HG02884 (cell line): Measurements from ENCODE around the gene WEE2.
A peak's percentile ranks its signal among the peaks of the same experiment; 100 is the strongest.
"Not testable (repeated sequence)": the region's sequence is repeated elsewhere in the genome, so short reads cannot be mapped to it uniquely, and the experiment has no call there.

ENCODE experiments used
- ATAC-seq: cut with Tn5 transposase; IDR thresholded peaks from one replicate; pipeline ENCODE4 v1.9.1; 2021; ENCODE audit warnings: mild to moderate bottlenecking, moderate library complexity; ENCODE audit not compliant: unreplicated experiment

Gene WEE2

GRCh38 chr7:141712603-141713255 is 4.6 kb downstream of the WEE2 start:
- no peak for ATAC-seq

GRCh38 chr7:141713890-141714289 is 5.7 kb downstream of the WEE2 start:
- no peak for ATAC-seq

- no peak for ATAC-seq
Observed at GRCh38 chr7:141714571-141714970, 6.4 kb downstream of the WEE2 start.

DNA sequence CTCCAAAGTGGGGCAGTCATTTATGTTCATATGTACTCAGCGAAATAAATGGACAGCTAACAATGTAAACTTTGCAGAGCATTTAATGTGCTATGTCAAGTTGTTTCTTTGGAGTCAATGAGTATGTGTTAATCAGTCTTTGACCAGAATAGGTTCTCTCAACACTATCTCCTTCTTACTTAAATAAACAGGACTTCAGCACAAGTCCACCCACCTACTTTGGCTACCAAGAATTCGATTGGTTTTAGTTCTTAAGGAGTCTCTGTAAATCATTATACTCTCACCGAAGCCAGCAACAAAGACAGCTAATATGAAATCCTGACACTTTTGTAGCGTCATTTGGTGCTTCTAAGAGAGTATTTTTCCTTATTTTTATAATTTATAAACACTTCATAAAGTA is 6.9 kb downstream of the WEE2 start:
- no peak for ATAC-seq

DNA sequence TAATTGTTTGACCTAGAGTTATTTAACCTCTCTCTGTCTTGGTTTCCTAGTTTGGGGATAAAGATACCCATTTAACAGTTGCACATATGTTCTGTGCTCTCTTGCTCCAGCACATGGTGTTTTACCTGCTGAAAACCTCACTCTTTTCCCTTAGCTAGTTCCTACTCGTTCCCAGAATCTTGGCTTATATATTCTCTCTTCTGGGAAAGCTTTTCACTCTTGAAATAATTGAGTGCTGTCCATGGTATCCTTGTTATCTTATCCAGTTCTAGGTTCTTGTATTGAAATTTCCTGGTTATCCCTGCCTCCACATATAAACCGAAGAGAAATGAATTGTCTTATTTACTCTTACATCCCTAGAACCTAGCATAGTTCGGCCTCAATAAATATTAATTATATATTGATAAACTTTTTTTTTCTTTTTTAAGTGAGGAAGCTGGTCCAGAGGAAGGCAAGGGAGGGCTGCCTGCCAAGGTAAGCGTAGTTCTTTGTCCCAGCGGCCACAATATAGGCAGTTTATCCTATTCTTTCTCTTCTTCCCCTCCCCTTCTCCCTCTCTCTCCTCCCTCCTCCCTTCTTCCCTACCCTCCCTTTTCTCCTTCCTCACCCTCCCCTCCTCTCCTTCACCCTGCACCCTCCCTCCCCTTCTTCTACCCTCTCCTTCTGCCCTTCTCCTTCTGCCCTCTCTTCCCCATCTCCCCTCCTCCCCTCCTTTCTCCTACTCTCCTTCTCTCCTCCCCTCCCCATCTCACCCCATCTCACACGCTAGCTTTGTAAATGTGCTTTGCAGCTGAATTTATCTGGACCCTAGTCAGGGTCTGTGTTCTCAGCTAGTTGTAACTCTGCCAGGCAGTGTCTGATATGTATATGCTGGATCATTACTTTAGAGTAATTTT is 7.9 kb downstream of the WEE2 start:
- ATAC-seq: no peak

DNA sequence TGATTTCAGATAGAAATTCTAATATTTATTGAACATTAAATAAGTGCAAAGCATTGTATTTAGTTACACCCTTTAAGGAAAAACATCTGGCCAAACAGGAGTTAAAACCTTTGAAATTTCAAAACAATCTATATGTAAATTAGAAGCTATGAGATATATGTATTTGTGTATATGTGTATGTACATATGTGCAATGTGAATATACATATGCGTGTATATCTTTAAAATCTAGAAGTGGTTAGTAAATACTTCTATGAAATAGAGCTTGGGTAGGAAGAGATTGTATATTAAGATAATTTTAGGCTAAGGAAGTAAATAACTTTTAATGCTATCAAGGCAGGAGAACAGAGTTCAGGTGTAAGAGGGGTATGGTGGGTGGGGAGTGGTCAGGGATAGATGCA is 9.3 kb downstream of the WEE2 start:
- no peak for ATAC-seq

GRCh38 chr7:141722529-141722928 is 14.4 kb downstream of the WEE2 start:
- no peak for ATAC-seq

- ATAC-seq: no peak
Observed at GRCh38 chr7:141729020-141729419, 20.9 kb downstream of the WEE2 start.

DNA sequence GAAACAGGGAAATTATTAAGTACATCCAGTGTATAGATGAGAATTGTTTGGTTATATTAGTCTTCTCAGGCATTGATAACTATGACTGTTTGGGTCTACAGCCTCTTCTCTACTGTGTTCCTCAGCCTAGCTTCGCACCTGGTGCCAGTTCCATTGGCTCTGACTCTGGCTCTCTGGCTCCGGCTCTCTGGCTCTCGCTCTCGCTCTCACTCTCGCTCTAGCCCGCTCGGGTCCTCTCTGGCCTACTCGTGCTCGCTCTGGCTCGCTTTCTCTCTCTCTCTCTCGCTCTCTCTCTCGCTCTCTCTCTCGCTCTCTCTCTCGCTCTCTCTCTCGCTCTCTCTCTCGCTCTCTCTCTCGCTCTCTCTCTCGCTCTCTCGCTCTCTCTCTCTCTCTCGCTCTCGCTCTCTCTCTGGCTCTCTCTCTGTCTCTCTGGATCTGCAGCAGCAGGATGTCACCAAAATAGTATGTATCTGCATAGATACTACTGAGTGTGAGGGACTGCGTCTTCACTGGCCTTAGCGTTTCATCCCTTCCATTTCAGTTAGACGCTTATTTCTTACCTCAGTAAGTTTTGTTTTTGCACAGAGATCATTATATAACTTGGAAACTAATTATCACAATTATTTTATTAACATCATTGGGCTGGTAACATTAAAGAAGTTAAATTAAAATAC is 23.5 kb downstream of the WEE2 start:
- ATAC-seq: no peak

DNA sequence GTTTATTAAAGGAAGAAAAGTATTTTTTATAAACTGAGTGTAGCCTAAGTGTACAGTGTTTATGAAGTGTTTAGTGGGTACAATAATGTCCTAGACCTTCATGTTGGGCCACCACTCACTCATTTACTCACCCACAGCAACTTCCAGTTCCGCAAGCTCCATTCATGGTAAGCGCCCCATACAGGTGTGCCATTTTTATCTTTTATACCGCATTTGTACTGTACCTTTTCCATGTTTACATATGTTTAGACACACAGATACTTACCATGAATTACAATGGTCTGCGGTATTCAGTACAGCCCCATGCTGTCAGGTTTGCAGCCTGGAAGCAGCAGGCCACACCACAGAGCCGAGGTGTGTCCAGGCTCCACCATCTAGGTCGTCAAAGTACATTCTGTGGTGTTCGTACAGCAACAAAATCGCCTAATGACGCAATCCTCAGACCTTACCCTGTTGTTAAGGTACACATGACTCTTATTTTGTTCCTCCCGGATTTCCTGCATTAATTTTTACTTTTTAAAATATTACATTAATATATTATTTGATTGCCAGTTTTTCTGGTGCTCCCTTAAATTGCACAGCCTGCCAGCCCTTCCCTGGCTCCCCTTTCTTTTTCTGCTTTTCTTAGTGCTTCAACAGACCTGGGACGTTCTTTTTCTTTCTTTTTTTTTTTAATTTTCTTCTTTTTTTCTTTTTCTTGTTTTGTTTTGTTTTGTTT is 29.1 kb downstream of the WEE2 start:
- no peak for ATAC-seq

DNA sequence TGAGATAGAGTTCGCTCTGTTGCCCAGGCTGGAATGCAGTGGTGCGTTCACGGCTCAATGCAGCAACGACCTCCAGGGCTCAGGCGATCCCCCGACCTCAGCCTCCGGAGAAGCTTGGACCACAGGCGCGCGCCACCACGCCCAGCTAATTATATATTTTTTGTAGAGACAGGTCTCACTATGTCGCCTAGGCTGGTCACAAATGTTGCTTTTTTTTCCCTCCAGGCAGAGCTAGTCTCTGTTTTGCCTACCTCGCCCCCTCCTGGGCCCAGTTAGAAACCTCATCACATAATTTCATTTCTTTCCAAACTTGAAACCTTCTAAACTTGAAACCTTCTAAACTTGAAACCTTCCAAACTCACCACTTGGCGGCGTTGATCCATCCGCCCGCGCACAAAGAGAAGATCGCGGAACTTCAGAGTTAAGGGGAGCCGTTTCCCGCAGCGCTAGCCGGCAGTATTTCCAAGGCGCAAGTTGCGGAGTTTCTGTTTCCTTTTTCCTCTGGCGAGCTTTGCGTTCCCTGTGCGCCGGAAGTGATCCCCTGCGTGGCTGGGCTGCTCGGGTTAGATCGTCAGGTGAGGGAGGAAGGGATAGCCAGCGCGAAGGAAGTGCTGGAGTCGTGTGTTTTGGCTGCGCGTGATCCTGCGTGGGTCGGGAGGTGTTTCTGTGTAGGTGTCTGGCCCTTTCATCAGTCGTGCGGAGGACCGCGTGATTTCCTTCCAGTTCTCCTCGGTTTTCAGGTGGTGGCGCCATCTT is 29.9 kb downstream of the WEE2 start, which contains the start of gene SSBP1:
SSBP1 (plus strand) TSS at position 523 of the 756 bp plus-strand sequence. CDS start 809 bp downstream, outside the sequence.
- ATAC-seq: peak; percentile 90

GRCh38 chr7:141738592-141739013 is 30.4 kb downstream of the WEE2 start:
- ATAC-seq: no peak

DNA sequence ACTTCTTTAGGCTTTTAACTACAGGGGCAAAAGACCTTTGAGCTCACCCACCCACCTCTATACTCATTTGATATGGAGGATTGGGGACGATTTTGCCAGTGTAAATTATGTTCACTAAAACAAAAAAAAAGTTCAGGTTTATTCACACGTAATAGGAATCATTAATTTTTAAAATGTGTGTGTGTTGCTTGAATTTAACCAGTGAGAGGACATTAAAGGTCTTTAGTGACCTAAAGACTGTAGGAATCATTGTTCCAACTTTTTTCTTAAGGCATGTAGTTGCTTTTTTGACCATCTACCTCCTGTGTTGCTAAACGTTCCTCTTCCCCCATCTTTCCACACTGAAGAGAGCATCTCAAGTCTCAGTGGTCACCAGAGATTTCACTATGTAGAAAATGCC is 31.1 kb downstream of the WEE2 start:
- no peak for ATAC-seq

DNA sequence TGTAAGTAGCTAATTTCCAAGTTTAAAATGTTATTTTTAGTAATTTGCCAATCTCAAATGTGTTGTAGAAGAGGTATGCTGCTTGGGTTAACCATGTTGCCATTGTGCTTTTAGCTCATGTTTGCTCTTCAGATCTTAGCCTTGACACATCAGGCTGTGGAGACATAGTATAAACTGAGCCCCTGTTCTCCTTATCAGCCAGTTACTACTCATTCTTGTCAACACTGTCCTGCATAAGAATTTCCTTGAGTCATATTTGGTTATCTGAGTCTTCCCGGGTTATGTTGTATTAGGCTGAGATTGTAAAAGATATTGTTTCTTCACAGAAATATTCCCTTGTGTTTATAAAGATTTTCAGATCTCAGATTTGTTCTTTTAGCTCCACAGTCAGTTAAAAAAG is 34.1 kb downstream of the WEE2 start:
- no peak for ATAC-seq

DNA sequence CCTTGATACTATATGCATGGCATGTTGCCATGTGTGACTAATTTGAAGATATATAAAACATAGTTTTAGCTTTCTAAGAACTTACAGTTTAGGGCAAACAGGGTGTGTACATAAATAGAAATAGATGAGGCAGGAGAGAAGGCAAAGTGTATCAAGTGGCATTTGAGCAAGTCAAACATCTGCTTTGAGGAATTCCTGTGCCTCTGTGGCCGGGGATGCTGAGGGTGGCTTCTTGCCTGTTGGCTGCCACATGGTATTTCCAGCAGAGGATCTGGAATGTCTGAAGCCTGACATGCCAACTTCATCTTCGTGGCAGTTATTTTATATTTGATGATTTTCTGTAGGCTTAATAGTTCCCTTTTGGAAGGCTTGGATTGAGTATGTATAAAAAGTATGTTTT is 36.0 kb downstream of the WEE2 start:
- ATAC-seq: no peak

DNA sequence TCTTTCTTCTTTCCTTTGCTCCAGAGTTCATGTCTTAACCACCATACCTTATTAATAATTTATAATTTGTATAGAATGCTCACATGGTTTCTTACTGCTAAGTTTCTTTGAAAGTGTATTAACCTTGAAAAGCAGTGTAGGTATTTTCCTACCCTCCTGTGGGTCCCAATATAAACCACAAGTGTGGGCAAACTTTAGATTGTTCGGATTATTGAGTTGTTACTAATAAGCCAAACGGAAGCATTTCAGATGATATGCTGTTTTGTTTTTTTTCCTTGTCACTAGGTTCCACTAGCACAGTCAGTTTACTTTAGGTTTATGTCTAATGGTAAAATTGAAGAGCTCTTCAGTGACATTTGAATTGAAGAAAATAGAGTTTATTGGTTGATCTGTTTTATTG is 40.2 kb downstream of the WEE2 start:
- ATAC-seq: no peak

- ATAC-seq: not testable (repeated sequence)
Observed at GRCh38 chr7:141751904-141752303, 43.8 kb downstream of the WEE2 start.

DNA sequence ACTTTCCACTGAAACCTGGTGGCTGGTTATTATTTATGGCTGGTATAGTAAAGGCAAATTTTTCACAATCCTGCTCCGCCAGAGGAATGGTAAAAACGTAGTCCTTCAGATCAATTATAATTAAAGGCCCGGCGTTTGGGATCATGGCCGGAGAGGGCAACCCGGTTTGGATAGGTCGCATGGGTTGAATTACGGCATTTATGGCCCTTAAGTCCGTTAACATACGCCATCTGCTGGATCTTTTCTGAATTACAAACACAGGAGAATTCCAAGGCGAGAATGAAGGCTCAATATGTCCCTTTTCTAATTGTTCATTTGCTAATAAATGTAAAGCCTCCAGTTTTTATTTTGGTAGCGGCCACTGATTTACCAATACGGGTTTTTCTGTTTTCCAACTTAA is 44.5 kb downstream of the WEE2 start:
- ATAC-seq: no peak

DNA sequence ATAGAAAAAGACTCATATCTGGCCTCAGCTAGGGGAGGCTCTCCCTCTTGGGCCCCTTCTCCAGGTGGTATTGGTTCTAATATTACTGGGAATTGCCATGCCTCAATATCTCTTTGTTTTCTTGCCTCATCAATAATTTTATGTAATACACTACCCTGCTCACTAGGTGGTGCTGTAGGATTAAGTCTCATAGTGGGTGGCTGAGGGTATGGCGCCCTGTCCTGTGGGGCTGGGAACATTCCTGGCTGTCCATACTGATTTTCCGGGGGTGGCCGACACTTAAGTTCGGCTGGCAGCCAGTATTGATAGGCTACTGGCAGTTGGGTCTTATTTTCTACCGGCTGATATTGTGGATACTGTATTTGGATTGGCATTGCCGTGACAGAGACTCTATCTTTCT is 46.8 kb downstream of the WEE2 start:
- no peak for ATAC-seq

GRCh38 chr7:141763797-141764196 is 55.6 kb downstream of the WEE2 start, which contains the start of gene TAS2R3:
Gene TAS2R3, plus strand, starts transcription at chr7:141764097. Its CDS starts 62 bp downstream, at chr7:141764159.
- no peak for ATAC-seq
